ENCODE measurements around the gene MED22. TPM values are rescaled to one million over a fixed set of nuclear protein-coding genes. Genes with fewer than 3 reads are reported as not detected.

The MED22 gene
- total and polyA plus RNA-seq, 2 donors (not counting 1 experiment from before 2014, with no cell fraction given): 13.9 to 17.8 TPM

DNA sequence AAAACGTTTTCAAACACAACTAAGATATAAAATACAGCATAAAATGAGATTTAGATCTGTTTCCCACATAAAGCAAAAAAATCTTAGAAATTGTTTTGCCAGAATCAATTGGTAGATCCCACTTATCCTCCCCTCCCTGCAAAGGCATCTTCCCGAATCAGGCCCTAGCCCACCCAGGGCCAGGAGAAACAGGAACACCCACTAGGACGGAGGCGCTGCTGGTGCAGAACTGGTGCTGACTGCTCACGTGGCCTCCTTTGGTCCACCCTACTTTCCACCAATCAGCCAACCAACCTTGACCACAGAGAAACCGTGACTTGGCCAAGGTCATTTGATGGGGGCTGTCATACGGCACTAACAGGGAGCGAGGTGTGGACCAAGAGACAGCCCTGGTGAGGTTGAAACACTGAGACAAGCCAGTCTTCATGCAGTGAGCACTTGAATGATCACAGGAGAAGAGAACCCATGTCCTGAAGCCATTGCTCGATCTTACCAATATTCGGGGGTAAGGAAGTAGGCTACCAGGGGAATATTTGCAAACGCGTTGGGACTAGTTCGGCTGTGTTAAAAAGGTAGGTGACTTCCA, 13.7 kb upstream of the MED22 start:
- Histone ChIP-seq H3K4me3 (replicated peaks in 1 of 4; ENCODE audit: control extremely low read depth in 1 of 4, insufficient read depth in 1 of 4, low read depth in 3 of 4, low read length in 4 of 4) (no peak overlapping the region), H3K36me3 (ENCODE audit: control insufficient read depth, insufficient read depth, low read length) (peaks cover 45% of the 10 kb centered on the region), H3K27ac (ENCODE audit: insufficient read depth, low read length) (no peak overlapping the region), H3K9me3 (ENCODE audit: control insufficient read depth, insufficient read depth, low read depth, low read length) (no peaks in the 10 kb centered on the region), H3K9ac (ENCODE audit: insufficient read depth, low read length) (no peak overlapping the region), H3K27me3 (ENCODE audit: control insufficient read depth, insufficient read depth, low read length) (no peaks in the 10 kb centered on the region), H4K20me1 (ENCODE audit: control insufficient read depth, extremely low read depth, insufficient read depth, low read length) (no peaks in the 10 kb centered on the region), H3K4me1 (ENCODE audit: control insufficient read depth, extremely low read depth, insufficient read depth, low read length) (peaks cover 6% of the 10 kb centered on the region), H3K79me2 (ENCODE audit: control insufficient read depth, insufficient read depth, low read length) (peaks cover 37% of the 10 kb centered on the region), H3K4me2 (ENCODE audit: extremely low read depth, insufficient read depth, low read length) (no peak overlapping the region), H2AFZ (ENCODE audit: low read length) (no peak overlapping the region)
- DNase-seq (ENCODE audit: low read depth in 2 of 2): no peak
- TF ChIP-seq CTCF (conservative IDR thresholded peaks at IDR 0.05 in 1 of 2, IDR thresholded peaks at IDR 0.05 in 1 of 2; ENCODE audit: low read depth in 1 of 2, low read length in 2 of 2): no peak
- no peak for TF ChIP-seq EZH2 (IDR thresholded peaks at IDR 0.05; ENCODE audit: low read length, missing control alignments)

DNA sequence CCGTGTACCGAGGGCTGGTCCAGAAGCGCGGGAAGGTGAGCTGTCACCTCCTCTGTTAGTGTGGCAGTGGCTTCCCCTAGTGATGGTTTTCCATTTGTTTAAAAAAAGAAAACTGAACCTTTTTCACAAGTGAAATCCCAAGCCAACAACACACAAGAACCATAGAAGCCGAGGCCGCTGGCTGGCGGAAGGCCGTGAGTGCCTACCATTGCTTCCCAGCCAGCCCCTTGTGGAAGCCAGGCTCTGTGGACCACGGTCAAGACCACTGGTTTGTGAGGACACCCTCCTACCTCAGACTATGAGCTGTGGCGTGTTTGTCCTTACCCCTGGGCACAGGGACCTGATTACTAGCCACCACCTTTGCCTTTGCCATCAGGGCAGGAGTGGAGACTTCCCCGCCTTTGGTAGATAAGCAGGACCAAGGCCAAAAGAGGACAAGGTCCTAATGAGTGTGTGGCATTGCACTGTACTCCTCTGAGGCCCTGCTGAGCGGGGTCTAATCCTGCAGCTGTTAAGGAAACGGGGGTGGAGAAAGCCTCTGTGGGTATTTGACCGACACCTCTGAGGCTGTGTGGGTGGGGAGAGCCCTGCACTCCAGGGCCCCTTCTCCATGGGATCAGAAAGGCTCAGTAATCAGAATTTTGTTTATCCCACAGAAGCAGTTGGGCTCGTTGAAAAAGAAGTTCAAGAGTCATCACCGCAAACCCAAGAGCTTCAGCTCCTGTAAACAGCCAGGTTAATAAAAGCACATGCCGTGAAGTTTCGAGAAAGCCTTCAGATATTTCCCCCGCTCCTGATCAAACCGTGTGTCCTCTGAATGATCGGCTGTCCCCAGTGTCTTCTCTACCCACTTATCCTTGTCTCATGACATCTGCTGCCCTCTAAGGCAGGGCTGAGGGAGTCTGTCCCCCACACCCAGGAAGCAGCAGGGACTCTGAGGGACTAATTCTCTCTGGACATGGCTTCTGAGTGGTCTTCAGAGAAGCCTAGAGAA, 12.8 kb upstream of the MED22 start:
- peaks cover 37% of the 10 kb centered on the region for H3K36me3 ChIP-seq (ENCODE audit: control insufficient read depth, insufficient read depth, low read length)
- H3K27ac ChIP-seq (ENCODE audit: insufficient read depth, low read length): no peak overlapping the region
- no peak overlapping the region for H2AFZ ChIP-seq (ENCODE audit: low read length)
- H3K4me3 ChIP-seq (replicated peaks in 1 of 4; ENCODE audit: control extremely low read depth in 1 of 4, insufficient read depth in 1 of 4, low read depth in 3 of 4, low read length in 4 of 4): no peak overlapping the region
- no peaks in the 10 kb centered on the region for H3K27me3 ChIP-seq (ENCODE audit: control insufficient read depth, insufficient read depth, low read length)
- no peak for TF ChIP-seq CTCF (conservative IDR thresholded peaks at IDR 0.05 in 1 of 2, IDR thresholded peaks at IDR 0.05 in 1 of 2; ENCODE audit: low read depth in 1 of 2, low read length in 2 of 2)
- no peak for TF ChIP-seq EZH2 (IDR thresholded peaks at IDR 0.05; ENCODE audit: low read length, missing control alignments)
- no peak overlapping the region for H3K4me2 ChIP-seq (ENCODE audit: extremely low read depth, insufficient read depth, low read length)
- no peaks in the 10 kb centered on the region for H4K20me1 ChIP-seq (ENCODE audit: control insufficient read depth, extremely low read depth, insufficient read depth, low read length)
- peaks cover 6% of the 10 kb centered on the region for H3K4me1 ChIP-seq (ENCODE audit: control insufficient read depth, extremely low read depth, insufficient read depth, low read length)
- no peak overlapping the region for H3K9ac ChIP-seq (ENCODE audit: insufficient read depth, low read length)
- no peaks in the 10 kb centered on the region for H3K9me3 ChIP-seq (ENCODE audit: control insufficient read depth, insufficient read depth, low read depth, low read length)
- DNase-seq (ENCODE audit: low read depth in 2 of 2): no peak
- H3K79me2 ChIP-seq (ENCODE audit: control insufficient read depth, insufficient read depth, low read length): peaks cover 31% of the 10 kb centered on the region

- H3K9me3 ChIP-seq (ENCODE audit: control insufficient read depth, insufficient read depth, low read depth, low read length): no peaks in the 10 kb centered on the region
- no peak overlapping the region for H3K9ac ChIP-seq (ENCODE audit: insufficient read depth, low read length)
- H3K27me3 ChIP-seq (ENCODE audit: control insufficient read depth, insufficient read depth, low read length): no peaks in the 10 kb centered on the region
- TF ChIP-seq CTCF (conservative IDR thresholded peaks at IDR 0.05 in 1 of 2, IDR thresholded peaks at IDR 0.05 in 1 of 2; ENCODE audit: low read depth in 1 of 2, low read length in 2 of 2) (peak; percentile 18 to 25), EZH2 (IDR thresholded peaks at IDR 0.05; ENCODE audit: low read length, missing control alignments) (no peak)
- H3K79me2 ChIP-seq (ENCODE audit: control insufficient read depth, insufficient read depth, low read length): peaks cover 22% of the 10 kb centered on the region
- H3K36me3 ChIP-seq (ENCODE audit: control insufficient read depth, insufficient read depth, low read length): peaks cover 34% of the 10 kb centered on the region
- no peak overlapping the region for H3K4me2 ChIP-seq (ENCODE audit: extremely low read depth, insufficient read depth, low read length)
- no peak overlapping the region for H2AFZ ChIP-seq (ENCODE audit: low read length)
- H3K4me3 ChIP-seq (replicated peaks in 1 of 4; ENCODE audit: control extremely low read depth in 1 of 4, insufficient read depth in 1 of 4, low read depth in 3 of 4, low read length in 4 of 4): no peak overlapping the region
- H3K27ac ChIP-seq (ENCODE audit: insufficient read depth, low read length): no peak overlapping the region
- H4K20me1 ChIP-seq (ENCODE audit: control insufficient read depth, extremely low read depth, insufficient read depth, low read length): no peaks in the 10 kb centered on the region
- H3K4me1 ChIP-seq (ENCODE audit: control insufficient read depth, extremely low read depth, insufficient read depth, low read length): peaks cover 6% of the 10 kb centered on the region
- DNase-seq (ENCODE audit: low read depth in 2 of 2): no peak
These were observed 11.7 kb upstream of the MED22 start for GRCh38 chr9:133359399-133360175.
